MV-4-11 (cell line): ENCODE measurements around the gene PRKCE.

Source experiments
- DNase-seq: peaks from one replicate; lab custom pipeline; 2025; lab: John Stamatoyannopoulos, UW

PRKCE gene

DNA sequence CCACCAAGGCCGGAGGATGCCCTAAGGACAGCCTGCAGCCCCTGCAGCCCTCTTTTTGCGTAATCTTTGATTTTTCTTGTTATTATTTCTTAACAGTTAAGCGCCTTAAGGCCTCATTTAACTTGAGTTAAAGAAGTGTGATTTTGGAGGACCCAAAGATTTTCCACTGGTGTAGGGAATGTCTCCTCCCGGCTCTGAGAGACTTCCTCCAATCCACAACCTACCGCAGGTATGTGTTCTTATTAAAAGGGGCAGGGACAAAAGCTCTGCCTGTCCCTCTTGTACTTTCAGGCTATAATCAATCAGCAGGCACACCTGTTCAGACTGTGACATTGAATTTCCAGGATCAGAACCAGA is 285.1 kb downstream of the PRKCE start:
- no peak for DNase-seq

- DNase-seq: no peak
These were observed 286.5 kb downstream of the PRKCE start for GRCh38 chr2:45937990-45938389.

GRCh38 chr2:45938649-45939511 is 287.4 kb downstream of the PRKCE start:
- DNase-seq: no peak

DNA sequence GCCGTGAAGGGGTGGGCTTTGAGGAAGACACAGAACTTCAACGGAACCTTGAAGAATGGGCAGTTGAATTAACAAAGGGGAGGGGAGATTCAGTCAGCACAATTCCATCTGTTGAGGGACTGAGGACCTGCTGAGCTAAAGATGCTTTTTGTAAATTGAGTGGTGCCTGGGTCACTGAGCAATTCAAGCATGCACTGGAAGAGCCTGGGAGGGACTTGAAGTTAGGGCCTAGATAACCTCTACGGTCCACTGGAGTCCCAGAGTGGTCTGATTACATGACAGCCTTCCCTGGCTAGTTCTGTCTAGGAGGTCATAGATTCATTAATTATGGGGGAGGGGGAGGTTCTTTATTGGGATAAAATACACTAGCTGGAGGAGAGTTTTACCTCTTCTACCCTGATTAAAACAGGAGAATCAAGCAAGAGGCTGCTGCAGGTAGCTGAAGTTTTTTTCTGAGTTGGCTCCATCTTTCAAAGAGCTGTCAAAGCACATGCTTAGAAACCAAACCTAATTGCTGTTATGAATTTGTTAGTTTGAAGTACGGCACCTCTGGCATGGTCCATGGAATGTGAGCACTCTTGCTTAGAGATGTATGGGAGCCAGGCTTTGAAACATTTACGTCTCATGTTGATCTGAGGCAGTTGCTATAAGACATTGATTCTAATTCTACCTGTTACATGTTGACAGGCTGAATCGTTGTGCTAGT is 290.2 kb downstream of the PRKCE start:
- DNase-seq: no peak

DNA sequence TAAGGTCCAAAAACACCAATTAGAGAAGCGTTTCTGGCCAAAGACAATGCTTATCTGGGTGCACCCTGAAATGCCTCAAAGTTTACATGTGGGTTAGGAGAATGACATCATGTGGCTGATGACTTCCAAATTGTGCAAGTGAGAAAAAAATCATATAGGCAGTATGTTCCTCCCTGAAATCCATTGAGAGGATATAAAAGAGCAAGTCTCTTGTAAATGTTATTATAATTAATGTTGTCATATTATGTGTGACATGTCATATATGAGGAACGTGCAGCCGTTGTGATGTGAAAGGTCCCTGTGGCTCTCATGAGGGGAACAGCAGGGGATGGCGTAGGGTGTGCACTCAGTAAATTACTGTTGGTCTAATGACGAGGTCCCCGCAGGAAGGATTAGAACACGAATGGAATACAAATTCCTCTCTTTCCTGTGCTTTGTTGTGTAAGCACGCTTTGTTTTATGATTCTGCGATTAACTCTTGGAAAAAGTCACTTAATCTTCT is 290.8 kb downstream of the PRKCE start:
- peak; percentile 9 for DNase-seq

- DNase-seq: no peak
These were observed 292.0 kb downstream of the PRKCE start for GRCh38 chr2:45943219-45944044.

GRCh38 chr2:45944074-45944473 is 292.6 kb downstream of the PRKCE start:
- no peak for DNase-seq

DNA sequence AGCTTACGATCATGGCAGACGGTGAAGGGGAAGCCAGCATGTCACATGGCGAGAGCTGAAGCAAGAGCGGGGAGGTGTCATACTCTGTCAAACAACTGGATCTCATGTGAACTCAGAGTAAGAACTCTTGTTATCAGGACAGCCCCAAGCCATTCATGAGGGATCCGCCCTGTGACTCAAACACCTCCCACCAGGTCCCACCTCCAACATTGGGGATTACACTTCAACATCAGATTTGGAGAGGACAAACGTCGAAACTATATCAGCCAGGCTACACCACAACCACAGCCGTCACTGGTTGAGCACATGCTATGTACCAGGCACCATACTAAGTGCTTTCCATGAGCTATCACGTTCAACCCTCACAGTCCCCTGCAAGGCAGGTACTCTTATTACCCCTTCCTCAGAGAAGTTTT is 293.8 kb downstream of the PRKCE start:
- no peak for DNase-seq

DNA sequence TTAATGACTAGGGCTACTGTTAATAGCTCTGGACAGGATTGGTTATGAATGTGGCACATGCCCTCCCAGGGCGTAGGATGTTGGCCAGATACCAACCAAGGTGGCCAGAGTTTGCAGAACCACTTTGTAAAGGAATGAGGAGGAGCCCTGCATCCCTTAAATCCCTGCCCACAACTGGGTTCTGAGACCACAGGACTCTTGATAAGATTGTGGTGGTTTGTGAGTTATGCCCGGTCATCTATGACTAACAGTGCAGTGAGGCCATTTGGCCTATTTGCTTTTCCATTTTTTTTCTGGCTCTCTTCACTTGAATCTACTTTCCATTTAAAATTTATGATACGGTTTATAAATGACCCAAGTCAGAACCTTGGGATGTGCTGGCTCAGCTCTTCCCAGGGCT is 294.5 kb downstream of the PRKCE start:
- no peak for DNase-seq

GRCh38 chr2:45950606-45951005 is 299.1 kb downstream of the PRKCE start:
- DNase-seq: no peak

GRCh38 chr2:45951025-45951727 is 299.7 kb downstream of the PRKCE start:
- no peak for DNase-seq

DNA sequence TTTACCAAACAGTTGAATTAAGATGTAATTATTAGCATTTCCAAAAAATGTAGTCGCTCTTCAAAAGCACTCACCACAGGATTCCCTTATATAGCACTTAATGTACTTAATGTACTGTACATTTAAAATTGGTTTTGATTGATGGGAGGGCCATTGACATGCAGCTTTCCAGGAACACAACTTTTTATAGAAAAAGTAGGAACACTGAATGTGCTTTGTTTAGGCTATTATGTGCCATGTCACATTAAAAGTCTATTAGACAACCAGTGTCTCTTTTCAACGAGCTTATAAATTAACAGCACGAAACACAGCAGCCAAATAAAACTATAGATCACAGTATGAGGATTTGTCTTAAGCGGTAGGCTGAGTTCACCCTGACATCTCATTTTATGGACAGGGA is 301.1 kb downstream of the PRKCE start:
- no peak for DNase-seq

DNA sequence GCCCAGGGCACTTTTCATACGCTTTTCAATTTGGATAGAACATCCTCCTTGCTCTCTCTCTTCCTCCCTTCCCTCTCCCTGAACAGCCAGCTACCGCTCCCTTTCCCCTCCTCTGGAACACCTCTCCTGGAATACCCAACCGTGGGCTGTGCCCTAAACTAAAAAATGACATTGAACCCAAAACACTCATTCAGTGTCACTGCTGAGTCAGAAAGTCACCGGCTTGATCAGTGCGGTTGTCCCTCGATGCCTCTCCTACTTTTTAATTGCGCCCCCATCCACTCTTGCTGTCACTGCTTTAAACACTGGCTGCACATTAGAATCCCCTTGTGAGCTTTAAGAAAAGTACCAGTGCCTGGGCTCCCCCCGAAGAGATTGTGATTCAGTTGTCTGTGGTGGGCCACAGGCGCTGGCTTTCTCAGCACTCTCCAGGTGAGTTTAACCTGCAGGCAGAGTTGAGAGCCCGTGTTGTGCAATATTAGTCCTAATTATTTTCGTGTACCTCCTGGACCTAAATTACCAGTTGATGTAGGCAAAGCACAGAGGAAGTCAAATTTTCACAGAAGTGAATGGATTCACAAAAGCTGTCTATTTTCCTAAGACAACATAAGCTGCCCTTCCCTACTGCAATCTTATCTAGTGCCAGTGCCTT is 302.0 kb downstream of the PRKCE start:
- no peak for DNase-seq

GRCh38 chr2:45954233-45954850 is 302.9 kb downstream of the PRKCE start:
- no peak for DNase-seq

- no peak for DNase-seq
These were observed 306.2 kb downstream of the PRKCE start for GRCh38 chr2:45957533-45958227.

DNA sequence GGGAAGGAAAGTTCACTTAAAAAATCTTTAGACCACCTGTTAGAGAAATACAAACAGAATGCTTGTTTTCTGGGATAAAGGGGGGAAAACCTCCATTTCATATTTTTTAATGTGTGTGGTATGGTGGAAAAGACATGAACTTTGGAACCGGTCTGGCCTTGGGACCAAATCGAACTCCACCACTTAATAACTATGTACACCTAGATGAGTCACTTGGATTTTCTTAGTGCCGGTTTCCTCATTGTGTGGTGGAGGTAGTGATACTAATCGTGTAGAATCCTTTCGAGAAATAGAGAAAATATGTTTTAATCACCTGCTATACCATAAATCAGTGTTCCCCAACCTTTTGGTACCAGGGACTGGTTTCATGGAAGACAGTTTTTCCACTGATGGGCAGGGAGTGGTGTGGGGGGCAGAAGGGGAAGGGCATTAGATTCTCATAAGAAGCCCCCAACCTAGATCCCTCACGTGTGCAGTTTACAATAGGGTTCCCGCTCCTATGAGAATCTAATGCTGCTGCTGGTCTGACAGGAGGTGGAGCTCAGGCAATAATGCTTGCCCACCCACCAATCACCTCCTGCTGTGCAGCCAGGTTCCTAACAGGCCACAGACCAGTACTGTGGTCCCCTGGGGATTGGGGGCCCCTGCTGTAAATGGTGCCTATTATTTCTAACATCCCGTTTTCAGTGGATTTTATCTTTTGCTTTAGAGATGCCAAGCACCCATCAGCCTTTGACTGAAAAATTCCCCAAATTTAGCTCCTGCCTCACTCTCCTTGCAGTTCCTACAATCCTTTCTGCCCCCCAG is 308.8 kb downstream of the PRKCE start:
- DNase-seq: no peak

- no peak for DNase-seq
These were observed 310.9 kb downstream of the PRKCE start for GRCh38 chr2:45962177-45962921.

GRCh38 chr2:45963816-45964215 is 312.3 kb downstream of the PRKCE start:
- DNase-seq: no peak
